Ovary (tissue), 9 donors: ENCODE data around the gene SSRP1. TPM values are rescaled to one million over a fixed set of nuclear protein-coding genes. Genes with fewer than 3 reads are reported as not detected.

ENCODE experiments used
- DNase-seq, 5 donors: peaks; one replicate each; pipeline ENCODE4 v3.0.0-alpha.2; 2019 to 2020
- H3K27ac ChIP-seq, 2 donors: fragments of 200-600 bp; one replicate each; pipeline versions ENCODE4 v1.5.1 to v1.8.0; 2019 to 2022
- H3K27me3 ChIP-seq: fragments of 200-600 bp; one replicate; pipeline ENCODE4 v1.8.0; 2022
- H3K36me3 ChIP-seq: fragments of 200-600 bp; sonication (generic); one replicate; pipeline ENCODE4 v1.5.1; 2019
- H3K4me1 ChIP-seq: one replicate; pipeline ENCODE4 v1.8.1; 2013; ENCODE audit warnings: mild to moderate bottlenecking, moderate library complexity; ENCODE audit not compliant: insufficient read depth
- H3K4me3 ChIP-seq: fragments of 200-600 bp; sonication (generic); one replicate; pipeline ENCODE4 v1.5.1; 2017
- H3K9me3 ChIP-seq, 2 donors: fragments of 200-600 bp in 1 of 2; sonication (generic) in 1 of 2; one replicate each; pipeline versions ENCODE4 v1.5.1 to v1.8.1; 2013 to 2019; ENCODE audit warnings: mild to moderate bottlenecking in 1 of 2, moderate library complexity in 1 of 2
- EP300 ChIP-seq: sonication (generic); formaldehyde crosslinking; IDR thresholded peaks from one replicate; pipeline ENCODE4 v1.6.1; 2017; ENCODE audit warnings: antibody characterized with exemption
- POLR2A ChIP-seq: fragments of 450-650 bp; IDR thresholded peaks from one replicate; pipeline ENCODE4 v1.6.1; 2017; ENCODE audit warnings: antibody characterized with exemption, mild to moderate bottlenecking, moderate library complexity
- WGBS, 3 donors: extraction: QIAGEN DNeasy Blood & Tissue Kit in 1 of 3; methylation state at CpG; one replicate each; pipeline versions ENCODE4 v1.1.5 to v1.1.7; 2013 to 2017; 5-methylcytosine and 5-hydroxymethylcytosine counted together
- intact Hi-C, 4 donors: fragments of 100-400 bp; cut with DNase I; formaldehyde crosslinking; loops; one replicate each; pipeline versions ENCODE4 v1.11.0 to v1.15.1; 2022 to 2023
- polyA plus RNA-seq, 2 donors: library from polyadenylated mRNA; stranded (reverse); fragments of 200-250 nt in 1 of 2; fragments of 350-450 nt in 1 of 2; fragmentation: Illumina TruSeq in 1 of 2; extraction: RNeasy Lipid Tissue Mini Kit (QIAGEN cat#74804) in 1 of 2; gene quantifications; one replicate each; pipeline ENCODE4 v1.2.3, GENCODE V29; 2013 to 2014
- total RNA-seq, 7 donors: library from RNA; depleted of rRNA in 2 of 7; stranded (reverse); fragments of >200 nt in 2 of 7; fragmentation: NEBNext Ultra II Directional in 3 of 7; extraction: Animal tissue kit (Norgen Biotek cat#: 25700) in 3 of 7; gene quantifications; one replicate each; pipeline versions ENCODE4 v1.1.0 to v1.2.4, GENCODE V29; 2016 to 2023
- TF ChIP-seq, protein P1 (sequence below), 3 donors: fragments of 450-650 bp in 2 of 3; fragments of 200-600 bp in 1 of 3; IDR thresholded peaks; one replicate each; pipeline versions ENCODE4 v1.5.1 to v1.8.0; 2016 to 2022; ENCODE audit warnings: antibody characterized with exemption in 3 of 3, mild to moderate bottlenecking in 1 of 3
- donor health status: DM: no; HTN: no; CAD: no; lungs with moderate emphysema.
- donor health status: DM: no; HTN: no; CAD: no.
- donor health status: Bipolar disorder and iron deficiency.
- donor health status: DM: yes; HTN: yes; CAD: no.
- donor health status: DM: no; HTN: no; CAD: no.
- donor health status: DM: yes; HTN: yes; CAD: no.

The SSRP1 gene
- total and polyA plus RNA-seq, 9 donors = 43.3 to 134 (median 87.7) TPM

GRCh38 chr11:57313071-57313787 lies 22.5 kb downstream of the SSRP1 start:
- no peaks in the 10 kb centered on the region for H3K36me3 ChIP-seq
- H3K27ac ChIP-seq = no peak overlapping the region
- intact Hi-C loops = no loop called here
- H3K4me3 ChIP-seq = no peak overlapping the region
- H3K27me3 ChIP-seq = no peaks in the 10 kb centered on the region
- H3K4me1 ChIP-seq = peaks cover 30% of the 10 kb centered on the region
- peak in 1 of 5 donors; percentile 43 for DNase-seq
- WGBS, 3 donors = 61 to 64% (median 63%) methylated on average over 26 of the region's 26 CpGs
- H3K9me3 ChIP-seq = no peaks in the 10 kb centered on the region
- TF ChIP-seq, protein P1, sequence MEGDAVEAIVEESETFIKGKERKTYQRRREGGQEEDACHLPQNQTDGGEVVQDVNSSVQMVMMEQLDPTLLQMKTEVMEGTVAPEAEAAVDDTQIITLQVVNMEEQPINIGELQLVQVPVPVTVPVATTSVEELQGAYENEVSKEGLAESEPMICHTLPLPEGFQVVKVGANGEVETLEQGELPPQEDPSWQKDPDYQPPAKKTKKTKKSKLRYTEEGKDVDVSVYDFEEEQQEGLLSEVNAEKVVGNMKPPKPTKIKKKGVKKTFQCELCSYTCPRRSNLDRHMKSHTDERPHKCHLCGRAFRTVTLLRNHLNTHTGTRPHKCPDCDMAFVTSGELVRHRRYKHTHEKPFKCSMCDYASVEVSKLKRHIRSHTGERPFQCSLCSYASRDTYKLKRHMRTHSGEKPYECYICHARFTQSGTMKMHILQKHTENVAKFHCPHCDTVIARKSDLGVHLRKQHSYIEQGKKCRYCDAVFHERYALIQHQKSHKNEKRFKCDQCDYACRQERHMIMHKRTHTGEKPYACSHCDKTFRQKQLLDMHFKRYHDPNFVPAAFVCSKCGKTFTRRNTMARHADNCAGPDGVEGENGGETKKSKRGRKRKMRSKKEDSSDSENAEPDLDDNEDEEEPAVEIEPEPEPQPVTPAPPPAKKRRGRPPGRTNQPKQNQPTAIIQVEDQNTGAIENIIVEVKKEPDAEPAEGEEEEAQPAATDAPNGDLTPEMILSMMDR (IDR thresholded peaks at IDR 0.05) = no peak
- TF ChIP-seq POLR2A = no peak
- no peak for TF ChIP-seq EP300

GRCh38 chr11:57312511-57313021 lies 23.1 kb downstream of the SSRP1 start:
- DNase-seq = peak in 2 of 5 donors; percentile 47 to 54
- H3K36me3 ChIP-seq = no peaks in the 10 kb centered on the region
- no peak overlapping the region for H3K4me3 ChIP-seq
- H3K27me3 ChIP-seq = no peaks in the 10 kb centered on the region
- TF ChIP-seq POLR2A = no peak
- TF ChIP-seq EP300 = no peak
- TF ChIP-seq, protein P1 (IDR thresholded peaks at IDR 0.05) = no peak
- 77 to 93% (median 86%) methylated on average over 10 of the region's 10 CpGs for WGBS, 3 donors
- H3K27ac ChIP-seq = peak overlapping the region in 1 of 2 donors; percentile 84
- H3K9me3 ChIP-seq = no peaks in the 10 kb centered on the region
- intact Hi-C loops = no loop called here
- H3K4me1 ChIP-seq = peaks cover 28% of the 10 kb centered on the region

GRCh38 chr11:57311109-57311936 lies 24.4 kb downstream of the SSRP1 start:
- H3K36me3 ChIP-seq = no peaks in the 10 kb centered on the region
- peak; percentile 92 to 97 (median 96) for DNase-seq
- intact Hi-C loops = no loop called here
- TF ChIP-seq POLR2A = peak; percentile 50
- TF ChIP-seq, protein P1 (IDR thresholded peaks at IDR 0.05) = no peak
- peak overlapping the region; percentile 76 to 84 for H3K27ac ChIP-seq
- peak overlapping the region; percentile 63 for H3K4me3 ChIP-seq
- H3K27me3 ChIP-seq = no peaks in the 10 kb centered on the region
- H3K9me3 ChIP-seq = no peaks in the 10 kb centered on the region
- H3K4me1 ChIP-seq = peaks cover 27% of the 10 kb centered on the region
- WGBS, 3 donors = 0 to 1% (median 1%) methylated on average over 27 to 31 of the region's 31 CpGs

- Histone ChIP-seq H3K36me3 (no peaks in the 10 kb centered on the region), H3K27me3 (no peaks in the 10 kb centered on the region), H3K27ac (peak overlapping the region; percentile 76 to 84), H3K4me3 (peak overlapping the region; percentile 63), H3K4me1 (peaks cover 24% of the 10 kb centered on the region), H3K9me3 (no peaks in the 10 kb centered on the region)
- TF ChIP-seq POLR2A (no peak), EP300 (no peak)
- TF ChIP-seq, protein P1 (IDR thresholded peaks at IDR 0.05) = no peak
- intact Hi-C loops = no loop called here
- 4 to 10% (median 4%) methylated on average over 6 of the region's 6 CpGs for WGBS, 3 donors
- DNase-seq = peak in 2 of 5 donors; percentile 64 to 65
Observed at GRCh38 chr11:57310630-57311086, 25.0 kb downstream of the SSRP1 start.
